D721Med (cell line): ENCODE measurements around the gene CHD9.
A peak's percentile ranks its signal among the peaks of the same experiment; 100 is the strongest.

ENCODE experiments used
- DNase-seq: peaks from one replicate; pipeline ENCODE4 v3.0.0; 2011; ENCODE audit warnings: low spot score; ENCODE audit not compliant: insufficient read length
- FAIRE-seq: peaks from 2 replicates; lab custom pipeline; 2011; peaks lifted over from hg19 to GRCh38; lab: Jason Lieb, UNC
- TF ChIP-seq, protein P1 (sequence below): IDR thresholded peaks from 2 replicates; pipeline ENCODE4 v1.5.1; 2012; ENCODE audit warnings: mild to moderate bottlenecking, control low read depth; ENCODE audit not compliant: insufficient read depth; ENCODE audit errors: missing control alignments

CHD9 gene, protein sequence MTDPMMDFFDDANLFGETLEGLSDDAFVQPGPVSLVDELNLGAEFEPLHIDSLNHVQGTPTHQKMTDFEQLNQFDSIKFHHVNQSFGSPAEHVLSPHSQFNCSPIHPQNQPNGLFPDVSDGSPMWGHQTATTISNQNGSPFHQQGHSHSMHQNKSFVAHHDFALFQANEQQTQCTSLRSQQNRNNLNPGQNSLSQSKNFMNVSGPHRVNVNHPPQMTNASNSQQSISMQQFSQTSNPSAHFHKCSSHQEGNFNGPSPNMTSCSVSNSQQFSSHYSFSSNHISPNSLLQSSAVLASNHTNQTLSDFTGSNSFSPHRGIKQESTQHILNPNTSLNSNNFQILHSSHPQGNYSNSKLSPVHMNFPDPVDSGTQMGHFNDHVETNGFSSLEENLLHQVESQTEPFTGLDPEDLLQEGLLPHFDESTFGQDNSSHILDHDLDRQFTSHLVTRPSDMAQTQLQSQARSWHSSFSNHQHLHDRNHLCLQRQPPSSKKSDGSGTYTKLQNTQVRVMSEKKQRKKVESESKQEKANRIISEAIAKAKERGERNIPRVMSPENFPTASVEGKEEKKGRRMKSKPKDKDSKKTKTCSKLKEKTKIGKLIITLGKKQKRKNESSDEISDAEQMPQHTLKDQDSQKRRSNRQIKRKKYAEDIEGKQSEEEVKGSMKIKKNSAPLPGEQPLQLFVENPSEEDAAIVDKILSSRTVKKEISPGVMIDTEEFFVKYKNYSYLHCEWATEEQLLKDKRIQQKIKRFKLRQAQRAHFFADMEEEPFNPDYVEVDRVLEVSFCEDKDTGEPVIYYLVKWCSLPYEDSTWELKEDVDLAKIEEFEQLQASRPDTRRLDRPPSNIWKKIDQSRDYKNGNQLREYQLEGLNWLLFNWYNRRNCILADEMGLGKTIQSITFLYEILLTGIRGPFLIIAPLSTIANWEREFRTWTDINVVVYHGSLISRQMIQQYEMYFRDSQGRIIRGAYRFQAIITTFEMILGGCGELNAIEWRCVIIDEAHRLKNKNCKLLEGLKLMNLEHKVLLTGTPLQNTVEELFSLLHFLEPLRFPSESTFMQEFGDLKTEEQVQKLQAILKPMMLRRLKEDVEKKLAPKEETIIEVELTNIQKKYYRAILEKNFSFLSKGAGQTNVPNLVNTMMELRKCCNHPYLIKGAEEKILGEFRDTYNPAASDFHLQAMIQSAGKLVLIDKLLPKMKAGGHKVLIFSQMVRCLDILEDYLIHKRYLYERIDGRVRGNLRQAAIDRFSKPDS (N-terminal part only)

DNA sequence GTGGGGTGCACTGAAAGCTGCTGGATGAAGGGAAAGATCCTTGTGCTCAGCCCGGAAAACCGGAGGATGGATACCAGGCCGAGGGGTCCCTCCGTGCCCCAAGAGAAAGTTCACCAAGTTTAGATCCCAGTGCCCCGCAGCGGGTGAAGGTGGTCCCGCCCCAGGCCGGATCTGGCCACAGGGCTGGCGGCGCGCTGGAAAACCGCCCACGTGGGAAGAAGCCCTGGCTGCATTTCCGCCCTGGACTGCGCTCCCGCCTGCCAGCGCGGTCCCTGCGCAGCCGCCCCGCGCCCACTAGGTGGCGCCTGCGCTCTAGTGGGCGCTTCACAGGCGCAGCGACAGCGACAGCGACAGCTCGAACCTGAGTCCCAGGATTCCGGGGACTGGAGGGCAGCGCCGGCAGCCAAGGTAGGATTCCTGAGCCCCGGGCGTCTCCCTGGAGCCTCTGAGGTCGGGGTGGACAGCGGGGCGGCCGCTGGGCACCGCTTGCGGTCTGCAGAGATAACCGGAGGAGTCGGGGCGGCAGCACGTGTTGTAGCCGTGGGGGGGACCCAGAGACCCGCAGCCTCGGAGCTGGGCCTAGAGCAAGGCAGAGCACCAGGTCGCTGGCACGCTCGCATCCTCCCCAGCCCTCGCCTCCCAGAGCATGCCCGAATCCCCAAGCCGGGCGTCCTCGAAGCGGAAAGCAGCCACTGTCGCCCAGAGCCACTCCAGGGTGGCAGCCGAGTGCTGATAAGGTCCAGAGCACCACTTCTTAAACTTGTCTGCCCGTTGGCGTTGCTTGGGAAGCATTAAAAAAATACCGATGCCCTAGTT, at the start of gene CHD9:
Gene CHD9 (plus strand): TSS at position 322 of the 816 bp plus-strand sequence. CDS start 101,099 bp downstream, outside the sequence.
- no peak for FAIRE-seq

DNA sequence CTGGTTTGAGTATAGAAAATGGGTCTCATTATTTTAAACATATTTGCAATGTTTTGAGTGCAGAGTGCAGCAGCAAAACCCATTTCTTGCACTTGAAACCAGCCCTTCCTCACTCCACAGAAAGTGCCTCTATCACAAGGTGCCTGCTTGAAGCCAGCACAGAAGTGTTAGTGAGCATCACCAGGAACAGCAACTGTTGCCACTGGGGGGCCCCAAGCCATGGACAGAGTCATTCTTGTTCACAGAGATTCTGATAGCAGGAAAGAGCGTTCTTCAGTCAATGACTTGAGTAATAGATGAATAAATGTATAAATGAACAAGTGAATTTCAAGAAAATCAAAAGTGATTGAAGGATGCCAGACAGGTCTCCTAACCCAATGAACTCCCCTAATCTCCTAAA, 47.7 kb upstream of the CHD9 start:
- FAIRE-seq (no peak), DNase-seq (no peak)
- TF ChIP-seq, protein P1, sequence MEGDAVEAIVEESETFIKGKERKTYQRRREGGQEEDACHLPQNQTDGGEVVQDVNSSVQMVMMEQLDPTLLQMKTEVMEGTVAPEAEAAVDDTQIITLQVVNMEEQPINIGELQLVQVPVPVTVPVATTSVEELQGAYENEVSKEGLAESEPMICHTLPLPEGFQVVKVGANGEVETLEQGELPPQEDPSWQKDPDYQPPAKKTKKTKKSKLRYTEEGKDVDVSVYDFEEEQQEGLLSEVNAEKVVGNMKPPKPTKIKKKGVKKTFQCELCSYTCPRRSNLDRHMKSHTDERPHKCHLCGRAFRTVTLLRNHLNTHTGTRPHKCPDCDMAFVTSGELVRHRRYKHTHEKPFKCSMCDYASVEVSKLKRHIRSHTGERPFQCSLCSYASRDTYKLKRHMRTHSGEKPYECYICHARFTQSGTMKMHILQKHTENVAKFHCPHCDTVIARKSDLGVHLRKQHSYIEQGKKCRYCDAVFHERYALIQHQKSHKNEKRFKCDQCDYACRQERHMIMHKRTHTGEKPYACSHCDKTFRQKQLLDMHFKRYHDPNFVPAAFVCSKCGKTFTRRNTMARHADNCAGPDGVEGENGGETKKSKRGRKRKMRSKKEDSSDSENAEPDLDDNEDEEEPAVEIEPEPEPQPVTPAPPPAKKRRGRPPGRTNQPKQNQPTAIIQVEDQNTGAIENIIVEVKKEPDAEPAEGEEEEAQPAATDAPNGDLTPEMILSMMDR, result no peak

More for the DNA sequence above, at the start of gene CHD9:
- TF ChIP-seq, protein P1, result peak; percentile 87
- peak; percentile 49 for DNase-seq

DNA sequence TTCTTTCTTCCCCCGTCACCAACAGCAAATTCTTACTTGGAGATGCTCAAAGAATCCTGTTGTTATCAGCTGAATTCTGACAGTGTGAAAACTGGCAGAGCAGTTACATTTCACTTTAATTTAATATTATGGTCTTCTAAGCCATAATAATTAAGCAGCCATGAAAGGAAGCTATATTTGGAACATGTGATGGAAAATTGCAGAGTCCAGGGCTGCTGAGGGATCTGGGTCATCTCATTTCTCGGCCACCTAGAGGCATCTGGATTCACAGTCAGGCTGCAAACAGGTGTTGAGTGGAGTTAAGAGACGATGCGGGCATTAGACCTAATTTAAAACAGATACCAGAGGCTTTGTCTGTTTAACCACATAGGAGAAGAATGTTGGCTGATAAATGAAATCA, 40.5 kb upstream of the CHD9 start:
- TF ChIP-seq, protein P1, result no peak
- no peak for FAIRE-seq
- no peak for DNase-seq

DNA sequence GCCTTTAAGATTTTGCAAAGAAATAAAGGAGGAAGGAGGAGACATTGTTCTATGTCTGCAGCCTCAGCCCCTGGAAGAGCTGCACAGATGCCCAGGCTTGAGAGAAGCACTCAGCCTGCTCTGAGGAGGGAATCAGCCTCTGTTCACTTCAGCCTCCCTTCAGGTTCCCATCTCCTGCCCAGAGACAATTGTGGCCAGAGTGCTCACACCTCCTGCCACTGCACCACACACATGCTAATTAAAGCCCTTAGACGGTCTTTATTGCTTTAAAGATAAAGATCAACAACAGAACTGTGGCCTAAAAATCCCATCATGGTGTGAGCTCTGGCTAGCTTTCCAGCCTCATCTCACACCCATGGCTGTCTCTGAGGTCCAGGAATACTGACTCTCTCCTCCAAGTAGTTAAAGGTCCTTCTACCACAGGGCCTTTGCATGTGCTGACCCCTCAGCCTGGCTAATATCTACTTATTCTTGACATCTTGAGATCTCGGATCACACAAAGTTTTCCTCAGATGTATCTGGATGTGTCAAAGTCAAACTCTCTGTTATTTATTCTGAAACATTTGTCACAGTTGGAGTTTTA, 35.9 kb upstream of the CHD9 start:
- DNase-seq (no peak), FAIRE-seq (no peak)
- TF ChIP-seq, protein P1, result no peak

DNA sequence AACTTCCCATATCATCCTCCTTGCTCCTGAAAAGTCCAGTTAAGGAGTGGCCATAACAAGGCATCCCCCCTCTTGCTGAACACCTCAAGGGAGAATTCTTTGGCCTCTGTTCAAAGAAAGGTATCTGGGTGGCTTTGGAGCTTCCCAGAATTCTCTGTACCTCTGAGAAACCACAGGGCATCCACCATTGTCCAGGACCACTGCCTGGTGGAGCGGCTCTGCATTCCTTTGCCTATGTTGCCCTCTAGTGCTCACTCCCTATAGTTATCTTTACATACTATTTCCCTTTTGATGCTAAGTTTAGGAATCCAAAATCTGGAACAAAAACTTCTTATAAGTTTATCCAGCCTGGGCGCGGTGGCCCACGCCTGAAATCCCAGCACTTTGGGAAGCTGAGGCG, 32.4 kb upstream of the CHD9 start:
- FAIRE-seq (no peak), DNase-seq (no peak)

More for the DNA sequence above, 32.4 kb upstream of the CHD9 start:
- TF ChIP-seq, protein P1, result peak; percentile 77
